GM19395 (cell line): Measurements from ENCODE around the gene ZBTB7B.

Experiments used
- ATAC-seq: cut with Tn5 transposase; IDR thresholded peaks from one replicate; pipeline ENCODE4 v1.9.1; 2021; ENCODE audit warnings: mild to moderate bottlenecking, moderate library complexity; ENCODE audit not compliant: unreplicated experiment

ZBTB7B gene

DNA sequence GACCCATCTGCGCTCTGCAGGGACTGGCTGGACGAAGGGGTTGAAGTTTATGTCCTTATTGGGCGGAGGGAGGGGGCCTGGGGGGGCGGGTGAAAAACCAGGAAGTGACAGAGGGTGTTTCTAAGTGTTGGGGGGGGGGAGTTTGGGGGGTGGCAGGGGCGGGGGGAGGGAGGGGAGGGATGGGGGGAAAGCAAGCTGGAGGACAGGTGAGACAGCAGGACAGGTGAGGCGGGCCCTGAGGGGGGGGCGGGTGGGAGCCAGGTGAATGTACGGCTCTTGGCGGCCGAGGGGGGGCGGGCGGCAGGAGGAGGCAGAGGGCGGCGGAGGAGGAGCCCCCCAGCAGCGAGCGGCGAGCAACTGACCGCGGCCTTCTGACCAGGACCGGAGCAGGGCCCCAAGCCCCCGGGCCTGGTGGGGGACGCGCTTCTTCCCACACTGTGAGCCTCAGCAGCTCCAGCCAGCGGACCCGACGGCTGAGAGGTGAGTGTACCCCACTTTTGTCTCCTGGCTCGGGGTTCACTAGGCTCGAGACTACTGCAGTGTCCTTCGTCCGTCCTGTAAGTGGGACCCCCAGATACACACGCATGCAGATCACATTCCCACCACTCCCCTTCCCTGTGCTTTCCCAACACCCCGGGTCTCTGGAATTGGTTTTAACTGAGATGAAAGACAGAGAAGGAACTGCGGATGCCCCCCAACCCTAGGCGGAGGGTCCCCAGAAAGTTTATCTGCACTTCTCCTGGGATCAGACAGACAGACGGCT lies at the start of gene ZBTB7B:
Gene ZBTB7B (plus strand): TSS at position 339 of the 763 bp plus-strand sequence. CDS start 11,859 bp downstream, outside the sequence.
- ATAC-seq: no peak

DNA sequence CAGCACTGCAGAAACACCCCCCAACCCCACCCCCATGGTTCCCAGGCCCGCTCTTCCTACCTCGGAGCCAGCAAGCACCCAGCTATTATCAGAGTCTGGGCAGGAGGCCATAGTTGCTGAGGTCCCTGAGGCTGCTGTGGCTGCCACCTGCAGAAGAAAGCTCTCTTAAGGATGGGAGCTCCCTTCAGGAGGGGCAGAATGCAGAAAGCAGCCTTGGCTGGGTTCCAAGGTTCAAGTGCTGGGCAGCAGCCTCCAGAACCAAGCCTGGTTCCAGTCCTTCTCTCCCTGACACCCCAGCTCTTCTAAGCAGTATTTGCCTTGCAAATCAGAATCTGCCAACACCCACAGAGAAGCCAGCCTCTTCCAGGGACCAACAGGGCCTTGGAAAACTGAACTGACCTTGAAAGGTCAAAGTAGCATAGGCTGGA lies 49.0 kb upstream of the ZBTB7B start:
- ATAC-seq: no peak

DNA sequence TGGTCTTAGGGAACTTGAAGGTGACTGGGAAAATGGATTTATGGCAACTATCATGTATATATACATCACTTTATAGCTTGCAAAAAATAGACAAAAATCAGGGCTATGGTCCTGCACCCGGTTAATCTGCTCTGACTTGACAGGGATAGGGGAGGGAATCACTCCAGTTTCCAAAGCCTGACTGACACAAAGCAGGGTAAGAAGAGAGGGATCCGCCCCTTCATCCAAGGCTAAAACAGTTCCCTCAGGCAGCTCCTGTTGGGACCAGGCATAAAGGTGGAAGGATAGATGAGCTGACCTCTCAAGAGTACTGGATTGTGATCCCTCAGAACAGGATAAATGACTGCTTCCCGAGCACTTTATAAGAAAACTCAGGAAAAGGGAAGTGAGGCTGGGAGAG lies 48.1 kb upstream of the ZBTB7B start:
- no peak for ATAC-seq

DNA sequence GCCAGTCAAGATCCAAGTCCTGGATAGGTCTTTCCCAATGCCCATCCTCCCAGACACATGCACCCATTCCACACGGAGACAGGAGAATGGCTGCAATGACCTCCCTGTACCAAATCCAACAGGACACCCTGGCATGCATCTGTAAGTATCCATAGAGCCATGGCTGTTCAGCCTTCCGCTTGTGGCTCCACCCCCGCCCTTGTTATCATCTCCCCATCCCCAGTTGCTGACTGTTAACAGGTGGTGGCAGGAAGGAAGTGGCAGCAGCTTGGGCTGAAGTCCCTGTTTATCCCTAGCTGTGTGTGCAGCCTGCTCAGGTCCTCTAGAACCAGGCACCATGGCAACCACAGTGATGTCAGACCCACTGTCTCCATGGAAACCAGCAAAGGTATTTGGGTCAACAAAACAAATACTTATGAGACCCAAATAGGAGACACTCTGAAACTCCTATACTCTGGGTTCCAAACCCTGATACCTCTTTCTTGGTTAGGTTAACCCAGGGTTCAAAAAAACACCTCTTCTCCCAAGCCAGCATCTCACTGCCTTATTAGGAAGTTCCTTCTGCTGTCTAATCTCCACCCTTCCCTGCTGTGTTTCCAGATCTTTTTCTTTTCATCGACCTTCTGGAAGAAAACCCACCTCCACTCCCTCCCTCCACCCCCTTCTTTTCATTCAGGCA lies 47.4 kb upstream of the ZBTB7B start:
- ATAC-seq: peak; percentile 56

DNA sequence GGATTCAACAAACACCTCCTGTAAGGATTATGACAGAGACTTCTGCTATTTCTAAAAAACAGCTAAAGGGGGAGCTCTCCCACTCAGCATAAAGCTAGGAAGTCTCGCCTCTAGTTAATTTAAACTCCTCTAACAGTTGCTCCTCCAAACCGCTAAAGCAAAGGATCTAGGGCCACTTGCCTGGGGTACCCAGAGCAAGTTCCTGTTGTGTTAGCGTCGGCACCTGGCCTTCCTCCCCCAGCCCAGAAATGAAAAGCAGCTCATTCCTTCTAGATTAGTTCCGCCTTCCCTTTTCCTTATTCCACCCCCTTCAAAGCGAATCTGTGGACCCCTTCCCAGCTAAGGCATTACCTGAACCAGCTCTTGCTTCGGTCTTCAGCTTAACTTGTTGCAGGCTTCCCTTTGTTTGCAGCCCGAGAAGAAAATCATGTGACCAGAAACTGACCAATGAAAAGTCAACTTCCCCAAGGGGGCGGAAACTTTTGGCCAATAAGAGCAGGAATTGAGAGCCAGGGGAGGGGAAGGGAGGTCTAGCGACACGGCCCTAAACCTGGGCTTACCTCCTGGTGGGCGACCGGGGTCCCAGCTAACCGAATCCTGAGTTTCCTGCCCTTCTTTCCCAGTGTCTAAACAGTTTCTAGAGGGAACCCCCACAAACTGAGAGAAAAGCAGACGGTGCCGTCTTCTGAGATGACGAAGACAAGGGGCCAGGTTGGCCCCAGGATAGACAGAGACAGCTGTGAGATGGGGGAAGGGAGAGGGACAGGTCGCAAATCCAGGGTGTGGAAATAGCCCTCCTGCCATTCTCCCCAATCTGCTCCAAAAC lies 46.7 kb upstream of the ZBTB7B start, which contains the start of gene PBXIP1:
Gene PBXIP1 (minus strand): TSS at position 382 of the 826 bp plus-strand sequence. CDS start 2,378 bp downstream, outside the sequence.
- ATAC-seq: peak; percentile 69

DNA sequence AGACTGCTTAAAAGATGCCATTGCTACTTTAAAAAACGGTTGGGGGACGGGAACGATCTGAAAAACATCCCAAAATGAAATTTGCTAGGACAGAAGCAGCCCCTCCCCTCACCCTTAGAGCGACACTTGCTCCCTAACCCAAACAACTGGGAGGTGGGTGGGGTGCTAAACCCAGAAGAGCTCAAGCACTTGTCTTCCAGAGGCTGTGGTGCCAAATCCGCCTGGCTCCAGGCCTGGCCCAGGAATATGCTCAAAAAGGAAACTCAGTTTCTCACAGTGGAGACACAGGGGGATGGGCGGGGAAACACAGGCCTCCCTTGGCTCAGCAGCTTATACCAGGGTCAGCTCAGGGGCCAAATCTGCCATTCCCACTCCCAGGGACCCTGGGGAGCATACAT lies 46.1 kb upstream of the ZBTB7B start:
- no peak for ATAC-seq

DNA sequence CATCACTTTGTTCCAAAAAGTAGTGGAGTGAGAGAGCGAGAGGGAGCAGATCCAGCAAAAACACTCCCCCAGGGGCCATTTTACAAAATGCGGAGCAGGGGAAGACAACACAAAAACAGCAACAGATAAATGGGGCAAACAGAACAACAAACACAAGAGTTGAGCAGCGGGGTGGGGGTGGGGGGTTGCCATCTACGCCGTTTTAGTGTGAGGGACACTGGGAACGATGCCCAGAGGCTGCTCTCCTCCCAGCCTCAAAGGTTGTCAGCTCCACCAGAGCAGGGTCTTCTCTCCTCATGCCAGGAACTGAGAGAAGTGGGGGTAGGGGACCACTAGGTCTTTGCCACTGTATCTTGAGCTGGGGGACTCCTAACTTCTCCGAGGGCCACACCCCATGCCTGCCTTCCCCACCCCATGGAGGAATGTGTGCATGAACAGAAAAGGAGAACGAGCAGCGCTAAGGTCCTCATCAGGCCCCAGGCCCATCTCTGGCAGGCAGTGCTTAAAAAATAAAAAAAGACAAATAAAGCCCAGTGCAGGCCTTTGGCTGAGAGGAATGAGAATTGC lies 45.4 kb upstream of the ZBTB7B start:
- ATAC-seq: no peak

DNA sequence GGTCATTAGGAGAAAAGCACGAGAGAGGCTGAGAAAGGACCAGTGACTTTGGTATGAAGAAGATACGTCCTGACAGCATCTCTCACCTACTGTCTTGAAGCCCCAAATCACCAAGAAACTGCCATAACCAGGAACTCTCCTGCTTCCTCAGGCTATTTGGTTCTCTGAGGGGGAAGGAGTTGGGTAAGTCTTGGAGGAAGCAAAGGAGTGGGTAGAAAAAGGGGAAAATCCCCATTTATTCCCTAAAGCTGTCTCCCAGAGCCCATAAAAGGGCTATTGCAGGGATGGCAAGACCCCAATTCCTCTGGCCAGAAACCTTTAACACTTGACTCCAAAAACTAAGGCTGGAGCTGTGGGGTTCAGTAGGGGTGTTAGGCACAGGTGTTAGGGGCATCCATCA lies 44.6 kb upstream of the ZBTB7B start:
- no peak for ATAC-seq

DNA sequence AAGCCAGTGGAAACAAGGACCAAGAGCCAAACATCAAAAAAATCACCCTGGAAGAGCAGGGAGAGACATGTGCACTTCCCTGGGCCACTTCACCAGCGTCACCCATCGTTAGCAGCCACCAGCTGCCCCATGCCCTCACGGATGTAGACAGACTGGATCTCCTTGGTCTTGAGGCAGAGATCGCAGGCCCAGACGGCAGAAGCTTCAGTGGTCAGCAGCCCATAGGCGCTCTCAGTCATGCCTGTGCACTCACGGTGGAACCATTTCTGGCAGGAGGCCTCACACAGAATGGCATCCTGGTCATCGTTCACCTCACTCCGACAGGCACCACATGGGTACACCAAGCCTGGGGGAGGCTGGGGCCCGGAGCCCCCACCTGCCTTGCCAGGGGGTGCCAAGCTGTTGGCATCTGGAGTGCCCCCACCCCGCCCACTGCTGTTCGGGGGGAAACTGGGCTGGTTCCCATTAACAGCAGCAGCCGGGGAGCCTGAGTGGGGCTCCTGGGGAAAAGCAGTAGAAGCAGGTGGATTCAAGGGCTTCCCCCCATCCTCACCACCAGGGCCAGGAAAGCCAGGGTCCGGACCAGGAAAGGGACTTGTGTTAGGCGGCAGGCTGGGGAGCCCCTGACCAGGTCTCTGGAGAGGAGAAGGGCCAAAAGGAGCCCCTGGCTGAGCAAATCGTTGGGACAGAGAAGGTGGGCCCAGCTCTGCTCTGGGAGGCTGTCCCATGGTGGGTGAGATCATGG lies 43.7 kb upstream of the ZBTB7B start:
- no peak for ATAC-seq

DNA sequence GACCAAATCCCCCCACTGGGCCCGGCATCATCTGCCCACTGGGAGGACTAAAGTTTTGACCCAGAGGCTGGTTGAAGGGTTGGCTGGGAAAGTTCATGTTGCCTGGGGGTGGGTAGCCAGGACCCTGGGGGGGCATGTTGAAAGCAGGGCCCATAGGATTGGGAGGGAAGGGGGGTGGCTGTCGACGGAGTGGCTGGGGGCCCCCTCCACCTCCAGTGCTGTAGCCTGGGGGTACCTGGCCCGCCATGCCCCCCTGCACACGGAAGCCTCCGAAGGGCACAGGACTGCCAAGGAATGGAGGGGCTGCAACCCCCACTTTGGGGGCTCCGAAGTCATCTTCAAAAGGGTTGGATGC lies 43.2 kb upstream of the ZBTB7B start:
- no peak for ATAC-seq

DNA sequence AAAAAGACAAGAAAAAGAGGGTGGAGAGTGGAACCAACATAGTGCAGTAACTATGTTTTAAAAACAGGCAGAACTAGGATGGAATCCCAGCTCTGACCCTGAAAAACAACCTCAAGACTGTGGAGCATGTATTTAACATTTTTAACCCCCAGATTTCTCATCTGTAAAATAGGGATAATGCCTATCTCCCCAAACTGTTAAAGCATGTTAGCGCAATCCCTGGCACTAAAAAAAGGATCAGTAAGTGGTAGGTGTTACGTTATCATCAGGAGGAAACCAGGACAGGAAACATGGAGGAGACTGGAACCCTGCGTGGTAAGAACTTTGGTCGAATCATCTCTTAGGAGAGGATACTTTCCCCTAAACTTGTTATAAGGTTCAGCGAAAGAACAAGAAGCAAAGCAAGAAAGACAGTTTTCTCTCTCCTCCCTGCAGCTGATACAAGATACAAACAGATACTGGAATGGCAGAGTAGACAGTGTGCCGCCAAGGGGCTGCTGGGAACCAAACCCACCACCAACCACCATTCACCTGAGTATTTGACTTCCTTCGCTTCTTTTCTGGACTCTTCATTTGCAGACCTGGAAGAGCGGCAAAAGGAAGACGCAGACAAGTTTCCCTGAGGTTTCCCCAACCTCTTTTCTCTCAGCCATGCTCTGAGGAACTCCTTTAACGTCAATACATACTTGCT lies 42.0 kb upstream of the ZBTB7B start:
- no peak for ATAC-seq

DNA sequence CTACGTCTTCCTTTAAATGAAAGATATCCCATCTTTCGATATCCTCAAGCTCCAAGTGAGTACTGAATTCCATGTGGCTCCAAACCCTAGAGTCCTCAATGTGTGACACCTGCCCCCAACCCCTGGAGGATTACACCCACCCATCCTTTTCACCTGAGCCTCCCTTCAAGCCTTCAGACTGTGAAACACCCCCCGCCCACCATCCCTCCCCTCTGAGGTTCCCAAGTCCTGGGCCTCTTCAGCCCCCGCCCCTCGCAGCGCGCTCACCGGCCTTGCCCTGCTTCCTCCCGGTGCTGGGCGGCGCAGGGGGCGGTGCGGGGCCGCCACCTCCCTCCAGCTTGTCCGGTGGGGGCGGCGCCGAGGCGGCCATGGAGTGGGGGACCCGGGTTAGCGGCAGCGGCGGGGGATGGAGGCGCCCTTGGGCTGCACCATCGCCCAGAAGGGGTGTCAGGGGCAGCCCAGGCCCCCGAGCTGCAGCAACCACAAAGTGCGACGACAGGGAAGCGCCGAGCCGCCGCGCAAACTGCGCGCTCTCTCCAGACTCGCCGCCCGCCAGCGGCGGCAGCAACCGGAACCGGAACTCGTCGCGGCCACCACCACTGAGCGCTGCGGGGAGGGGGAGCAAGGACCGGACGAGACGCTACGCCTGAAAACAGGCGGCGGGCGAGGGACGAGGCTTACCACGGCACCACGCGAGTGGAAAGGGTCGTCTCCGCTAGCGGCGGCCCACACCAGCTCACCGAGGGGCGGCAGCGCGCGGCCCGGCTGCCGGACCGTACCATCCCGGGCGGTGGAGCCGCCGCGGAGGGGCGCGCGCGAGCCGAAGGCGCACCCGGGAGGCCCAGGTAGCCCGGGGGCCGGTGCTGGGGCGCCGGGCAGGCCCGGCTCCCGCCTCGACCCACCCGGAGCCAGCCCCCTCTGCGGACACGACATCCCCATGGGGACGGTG lies 41.1 kb upstream of the ZBTB7B start, which contains the start of gene PYGO2:
Gene PYGO2 (minus strand): TSS at position 576 of the 949 bp plus-strand sequence. CDS start 206 bp downstream, at position 370.
- ATAC-seq: peak; percentile 69

DNA sequence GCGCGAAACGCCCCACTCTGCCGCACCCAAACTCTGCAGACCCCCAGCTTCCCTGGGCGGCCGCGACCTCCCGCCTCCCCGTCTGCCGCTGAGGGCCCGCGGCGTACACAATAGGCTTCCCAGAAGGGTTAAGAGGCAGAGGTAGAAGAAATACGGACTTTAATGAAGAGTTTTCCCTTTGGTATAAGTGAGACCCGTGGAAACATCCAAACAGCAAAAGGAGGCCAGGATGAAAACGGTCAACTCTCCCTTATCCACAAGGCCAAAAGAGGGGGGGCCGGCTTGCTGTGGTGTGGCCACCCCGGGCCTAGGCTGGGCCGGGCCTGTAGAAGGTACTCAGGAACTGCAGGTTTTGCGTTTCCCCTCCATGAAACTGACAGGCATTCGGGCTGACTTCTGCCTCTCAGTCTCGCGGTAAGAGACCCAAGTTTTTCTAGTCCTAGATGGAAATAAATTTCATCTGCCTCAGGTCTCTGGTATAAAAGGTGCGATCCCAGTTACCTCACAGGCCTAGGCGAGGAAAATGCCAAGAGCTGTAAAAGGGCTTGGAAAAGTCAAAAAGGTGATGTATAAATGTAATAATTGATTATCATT lies 40.3 kb upstream of the ZBTB7B start:
- ATAC-seq: peak; percentile 7

DNA sequence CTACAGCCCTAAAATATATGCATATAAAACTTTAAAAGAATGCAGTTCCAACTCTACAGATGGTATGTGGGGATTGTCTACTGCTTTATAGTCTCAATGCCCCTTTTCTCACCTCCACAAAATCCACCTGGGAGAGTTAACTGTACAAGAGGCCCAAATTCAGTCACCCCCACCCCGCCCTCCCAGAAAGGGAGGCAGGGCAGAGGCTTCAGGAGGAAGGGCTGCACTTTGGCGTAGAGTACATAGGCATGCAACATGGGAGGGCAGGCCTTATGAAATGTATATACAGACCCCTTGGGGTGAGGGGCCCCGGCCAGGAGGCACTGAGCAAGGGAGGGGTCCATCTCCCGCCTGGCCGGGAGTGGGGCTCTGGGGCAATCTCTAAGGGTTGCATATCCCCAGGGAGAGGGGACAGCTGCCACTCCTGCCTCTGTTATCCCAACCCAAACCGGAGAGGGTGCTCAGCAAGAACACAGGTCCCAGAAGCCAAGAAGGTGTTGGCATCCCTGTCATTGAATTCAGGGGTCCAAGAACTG lies 39.7 kb upstream of the ZBTB7B start:
- ATAC-seq: no peak

DNA sequence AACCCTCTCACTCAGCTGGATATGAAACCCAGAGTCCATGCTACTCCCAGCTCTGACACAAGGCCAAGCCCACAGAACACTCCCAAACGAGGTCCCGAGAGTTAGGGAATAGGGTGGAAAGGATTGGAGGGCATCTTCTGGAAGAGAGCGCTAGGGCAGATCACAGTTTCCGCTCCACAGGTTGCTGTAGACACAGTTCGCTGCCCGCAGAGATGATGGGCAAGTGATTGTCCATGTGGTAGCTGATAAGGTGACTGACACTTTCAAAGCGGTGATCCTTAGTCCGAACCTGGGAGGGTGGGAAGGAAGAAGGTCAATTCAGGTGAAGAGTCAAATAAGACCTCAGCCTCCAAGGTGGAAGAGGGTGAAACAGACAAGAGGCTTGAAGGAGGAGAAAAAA lies 39.0 kb upstream of the ZBTB7B start:
- no peak for ATAC-seq

DNA sequence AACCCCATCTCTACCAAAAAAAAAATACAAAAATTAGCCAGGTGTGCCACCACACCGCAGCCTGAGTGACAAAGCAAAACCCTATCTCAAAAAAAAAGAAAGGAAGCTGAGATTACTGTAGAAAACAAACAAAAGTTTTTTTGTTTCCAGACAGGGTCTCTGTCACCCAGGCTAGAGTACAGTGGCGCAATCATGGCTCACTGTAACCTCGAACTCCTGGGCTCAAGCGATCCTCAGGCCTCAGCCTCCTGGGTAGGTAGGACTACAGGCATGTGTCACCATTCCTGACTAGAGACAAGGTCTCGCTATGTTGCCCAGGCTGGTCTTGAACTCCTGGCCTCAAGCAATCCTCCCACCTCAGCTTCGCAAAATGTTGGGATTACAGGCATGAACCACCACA lies 38.2 kb upstream of the ZBTB7B start:
- ATAC-seq: no peak

DNA sequence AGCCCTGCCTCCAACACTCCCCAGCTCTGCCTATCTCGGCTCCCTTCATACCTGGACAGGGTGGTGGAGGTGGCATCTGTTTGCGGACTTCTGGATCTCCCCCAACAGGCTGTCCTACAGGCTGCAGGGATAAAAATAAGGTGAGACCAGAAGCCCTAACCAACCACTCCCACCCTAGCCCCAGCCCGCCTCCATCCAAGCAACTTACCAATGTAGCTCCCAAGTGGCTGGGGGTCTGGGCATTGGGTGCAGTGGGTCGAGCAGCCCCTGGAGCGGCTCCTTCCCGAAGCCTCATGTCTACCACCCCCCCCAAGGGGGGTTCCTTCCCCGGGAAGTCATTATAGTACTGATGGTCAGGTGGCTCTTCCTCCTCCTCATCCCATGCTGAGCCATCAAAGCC lies 36.5 kb upstream of the ZBTB7B start:
- no peak for ATAC-seq
